Endothelial cell of umbilical vein (primary cell): ENCODE results near the gene KIAA1549. TPM values are rescaled to one million over a fixed set of nuclear protein-coding genes. Genes with fewer than 3 reads are reported as not detected.

Source experiments
- BruUV-seq: library from RNA; stranded (reverse); fragments of 400-500 nt; replicated peaks from 2 replicates; lab custom pipeline; 2021; lab: Mats Ljungman, UMichigan
- CTCF ChIA-PET: fragments of 300-600, 350-600 bp; sonication (Branson Sonifier 250); formaldehyde crosslinking; loops from one replicate; lab custom pipeline; 2021; ENCODE audit warnings: antibody characterized with exemption, inconsistent platforms; lab: Charles Lee
- POLR2A ChIA-PET: fragments of 300-600, 350-600 bp; sonication (Branson Sonifier 250); formaldehyde crosslinking; loops from one replicate; lab custom pipeline; 2021; ENCODE audit warnings: antibody characterized with exemption, inconsistent platforms; lab: Charles Lee
- DNase-seq: peaks from one replicate; pipeline ENCODE4 v3.0.0-alpha.2; 2011; ENCODE audit warnings: low read depth, low spot score
- FAIRE-seq: peaks from 2 replicates; lab custom pipeline; 2011; peaks lifted over from hg19 to GRCh38; lab: Jason Lieb, UNC
- H2AFZ ChIP-seq: 2 replicates; pipeline ENCODE4 v1.6.0; 2012; ENCODE audit warnings: low read depth, low read length, control low read depth, inconsistent platforms
- H3K27ac ChIP-seq: 2 replicates; pipeline ENCODE4 v1.5.1; 2011; ENCODE audit warnings: low read depth, mild to moderate bottlenecking, control low read depth, low read length, moderate library complexity; ENCODE audit not compliant: insufficient read depth
- H3K27me3 ChIP-seq, 2 experiments: 2 replicates each; pipeline versions ENCODE4 v1.6.0 to v1.6.1; 2011; ENCODE audit warnings: low read length in 2 of 2, mixed read lengths in 1 of 2; ENCODE audit not compliant: control insufficient read depth in 2 of 2, insufficient read depth in 2 of 2
- H3K36me3 ChIP-seq, 2 experiments: 2 replicates in 1 of 2; 3 replicates in 1 of 2; pipeline ENCODE4 v1.5.1; 2011; ENCODE audit warnings: low read length in 2 of 2, mild to moderate bottlenecking in 1 of 2, moderate library complexity in 1 of 2; ENCODE audit not compliant: control insufficient read depth in 2 of 2, insufficient read depth in 2 of 2; ENCODE audit errors: extremely low read depth in 1 of 2
- H3K4me1 ChIP-seq: 3 replicates; pipeline ENCODE4 v1.5.1; 2011; ENCODE audit warnings: mild to moderate bottlenecking, low read length; ENCODE audit not compliant: control insufficient read depth, insufficient read depth; ENCODE audit errors: extremely low read depth
- H3K4me2 ChIP-seq: 2 replicates; pipeline ENCODE4 v1.6.1; 2011; ENCODE audit warnings: low read length, control low read depth, mixed read lengths; ENCODE audit not compliant: insufficient read depth
- H3K4me3 ChIP-seq, 3 experiments: fragments of 200-600 bp in 1 of 3; sonication (generic), shearing (Covaris generic) in 1 of 3; replicated peaks in 1 of 3; 2 replicates each; pipeline ENCODE4 v1.5.1; 2011 to 2016; ENCODE audit warnings: control low read depth in 3 of 3, low read length in 3 of 3, mild to moderate bottlenecking in 2 of 3, inconsistent platforms in 1 of 3, low read depth in 1 of 3, moderate library complexity in 1 of 3; ENCODE audit not compliant: insufficient read depth in 1 of 3
- H3K79me2 ChIP-seq: 2 replicates; pipeline ENCODE4 v1.6.0; 2012; ENCODE audit warnings: low read length, inconsistent platforms; ENCODE audit not compliant: control insufficient read depth, insufficient read depth
- H3K9ac ChIP-seq: replicated peaks from 2 replicates; pipeline ENCODE3; 2011; ENCODE audit warnings: low read length, control low read depth; ENCODE audit not compliant: insufficient read depth; ENCODE audit errors: extremely low read depth
- H3K9me1 ChIP-seq: replicated peaks from 3 replicates; pipeline ENCODE4 v1.6.0; 2011; ENCODE audit warnings: mild to moderate bottlenecking, low read length; ENCODE audit not compliant: control insufficient read depth, insufficient read depth; ENCODE audit errors: extremely low read depth
- H3K9me3 ChIP-seq: replicated peaks from 2 replicates; pipeline ENCODE4 v1.5.1; 2012; ENCODE audit warnings: low read length, inconsistent platforms; ENCODE audit not compliant: control insufficient read depth, insufficient read depth
- H4K20me1 ChIP-seq: replicated peaks from 2 replicates; pipeline ENCODE3; 2011; ENCODE audit warnings: mild to moderate bottlenecking, low read length; ENCODE audit not compliant: control insufficient read depth, insufficient read depth; ENCODE audit errors: extremely low read depth
- EZH2 ChIP-seq: IDR thresholded peaks from 2 replicates; pipeline ENCODE4 v1.6.1; 2012; ENCODE audit warnings: borderline replicate concordance, low read depth, mild to moderate bottlenecking, moderate library complexity, low read length, inconsistent platforms; ENCODE audit not compliant: severe bottlenecking
- FOS ChIP-seq: IDR thresholded peaks from 2 replicates; pipeline ENCODE4 v1.6.1; 2011; ENCODE audit warnings: mild to moderate bottlenecking, low read length, moderate library complexity, borderline replicate concordance; ENCODE audit not compliant: insufficient read depth
- GATA2 ChIP-seq: IDR thresholded peaks from 2 replicates; pipeline ENCODE4 v1.7.0; 2011; ENCODE audit warnings: low read depth, mild to moderate bottlenecking, moderate library complexity, mixed read lengths, low read length; ENCODE audit not compliant: insufficient read length, insufficient read depth
- JUN ChIP-seq: IDR thresholded peaks from 2 replicates; pipeline ENCODE4 v1.6.1; 2011; ENCODE audit warnings: borderline replicate concordance, low read depth; ENCODE audit not compliant: insufficient read length, insufficient read depth
- MYC ChIP-seq: IDR thresholded peaks from one replicate; pipeline ENCODE4 v1.6.1; 2011; ENCODE audit warnings: mild to moderate bottlenecking, low read depth, low read length
- POLR2A ChIP-seq: IDR thresholded peaks from 2 replicates; pipeline ENCODE4 v1.6.1; 2012; ENCODE audit warnings: low read depth, mild to moderate bottlenecking, control low read depth, low read length
- POLR2AphosphoS5 ChIP-seq: IDR thresholded peaks from 2 replicates; pipeline ENCODE4 v1.6.1; 2012; ENCODE audit warnings: low read depth, mild to moderate bottlenecking, control low read depth, low read length, moderate library complexity; ENCODE audit not compliant: insufficient read depth
- dilution Hi-C: fragments of 300-500 bp; cut with MboI; formaldehyde crosslinking; loops from one replicate; pipeline ENCODE4 v1.15.0; 2019; ENCODE audit warnings: low sequenced_read_pairs; ENCODE audit not compliant: extremely low pct_ligation_motif_present
- intact Hi-C: fragments of 100-400 bp; cut with micrococcal nuclease; formaldehyde crosslinking; loops from one replicate; pipeline ENCODE4 v1.10.0; 2022
- polyA plus RNA-seq, 4 experiments: library from polyadenylated mRNA; depleted of rRNA in 3 of 4; stranded (reverse) in 3 of 4; unstranded in 1 of 4; fragments of >200 nt; gene quantifications; 2 replicates each; pipeline versions ENCODE4 v1.2.1 to v1.2.3, GENCODE V29; 2011 to 2012; ENCODE audit warnings: missing spikeins in 1 of 4
- total RNA-seq: library from RNA; stranded (reverse); gene quantifications from 2 replicates; pipeline ENCODE4 v1.2.3, GENCODE V29; 2021
- TF ChIP-seq, protein P1 (sequence below): IDR thresholded peaks from 2 replicates; pipeline ENCODE4 v1.6.1; 2011; ENCODE audit not compliant: insufficient read depth, insufficient read length
- TF ChIP-seq, protein P2 (sequence below), 2 donors: IDR thresholded peaks; 1 replicate in 1 of 2; 2 replicates in 1 of 2; pipeline ENCODE4 v1.5.1; 2011; ENCODE audit warnings: low read length in 2 of 2, mild to moderate bottlenecking in 2 of 2, moderate library complexity in 2 of 2, control low read depth in 1 of 2, inconsistent platforms in 1 of 2, low read depth in 1 of 2; ENCODE audit not compliant: insufficient read depth in 1 of 2; ENCODE audit errors: extremely low read depth in 1 of 2

KIAA1549 gene
- total and polyA plus RNA-seq, 2 donors (not counting 3 experiments of a cell fraction or from before 2014, with no cell fraction given), result 4.6 to 10.9 TPM

- TF ChIP-seq POLR2AphosphoS5 (no peak), JUN (no peak), FOS (no peak), POLR2A (no peak), MYC (no peak)
- TF ChIP-seq, protein P1, sequence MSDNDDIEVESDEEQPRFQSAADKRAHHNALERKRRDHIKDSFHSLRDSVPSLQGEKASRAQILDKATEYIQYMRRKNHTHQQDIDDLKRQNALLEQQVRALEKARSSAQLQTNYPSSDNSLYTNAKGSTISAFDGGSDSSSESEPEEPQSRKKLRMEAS, result no peak
- H3K4me1 ChIP-seq, result no peaks in the 10 kb centered on the region
- dilution Hi-C loops (no loop called here), intact Hi-C loops (no loop called here)
- H4K20me1 ChIP-seq, result no peaks in the 10 kb centered on the region
- no peak overlapping the region for H2AFZ ChIP-seq
- POLR2A ChIA-PET, result no interaction called here
- no peak overlapping the region for H3K4me2 ChIP-seq
- H3K9me1 ChIP-seq, result no peaks in the 10 kb centered on the region
- DNase-seq (no peak), FAIRE-seq (no peak)
- BruUV-seq, result no TSS peak
- peaks cover 0 to 5% of the 10 kb centered on the region in 2 experiments for H3K36me3 ChIP-seq
- no peak overlapping the region for H3K27ac ChIP-seq
- no peaks in the 10 kb centered on the region for H3K27me3 ChIP-seq
- H3K79me2 ChIP-seq, result no peaks in the 10 kb centered on the region
- no peak overlapping the region for H3K9ac ChIP-seq
- no peaks in the 10 kb centered on the region for H3K9me3 ChIP-seq
- CTCF ChIA-PET, result interaction anchor here (0.7 to 7.0 kb wide), 2 partner anchors 13 to 201 kb away, joined by 3 to 44 read pairs; no protein-coding TSS in a partner anchor
- no peak overlapping the region for H3K4me3 ChIP-seq
Observed at GRCh38 chr7:138873220-138873892, 107.8 kb downstream of the KIAA1549 start.

- Histone ChIP-seq H3K4me3 (no peak overlapping the region), H2AFZ (no peak overlapping the region), H3K36me3 (peaks cover 0 to 5% of the 10 kb centered on the region in 2 experiments), H4K20me1 (no peaks in the 10 kb centered on the region), H3K9me1 (no peaks in the 10 kb centered on the region), H3K9ac (no peak overlapping the region), H3K27me3 (no peaks in the 10 kb centered on the region), H3K79me2 (no peaks in the 10 kb centered on the region), H3K4me2 (no peak overlapping the region), H3K4me1 (no peaks in the 10 kb centered on the region), H3K27ac (no peak overlapping the region), H3K9me3 (no peaks in the 10 kb centered on the region)
- CTCF ChIA-PET, result interaction anchor here (7.0 kb wide), 1 partner anchor 14 kb away, joined by 44 read pairs; no protein-coding TSS in a partner anchor
- POLR2A ChIA-PET, result no interaction called here
- no peak for TF ChIP-seq FOS
- no peak for TF ChIP-seq GATA2
- TF ChIP-seq, protein P2, sequence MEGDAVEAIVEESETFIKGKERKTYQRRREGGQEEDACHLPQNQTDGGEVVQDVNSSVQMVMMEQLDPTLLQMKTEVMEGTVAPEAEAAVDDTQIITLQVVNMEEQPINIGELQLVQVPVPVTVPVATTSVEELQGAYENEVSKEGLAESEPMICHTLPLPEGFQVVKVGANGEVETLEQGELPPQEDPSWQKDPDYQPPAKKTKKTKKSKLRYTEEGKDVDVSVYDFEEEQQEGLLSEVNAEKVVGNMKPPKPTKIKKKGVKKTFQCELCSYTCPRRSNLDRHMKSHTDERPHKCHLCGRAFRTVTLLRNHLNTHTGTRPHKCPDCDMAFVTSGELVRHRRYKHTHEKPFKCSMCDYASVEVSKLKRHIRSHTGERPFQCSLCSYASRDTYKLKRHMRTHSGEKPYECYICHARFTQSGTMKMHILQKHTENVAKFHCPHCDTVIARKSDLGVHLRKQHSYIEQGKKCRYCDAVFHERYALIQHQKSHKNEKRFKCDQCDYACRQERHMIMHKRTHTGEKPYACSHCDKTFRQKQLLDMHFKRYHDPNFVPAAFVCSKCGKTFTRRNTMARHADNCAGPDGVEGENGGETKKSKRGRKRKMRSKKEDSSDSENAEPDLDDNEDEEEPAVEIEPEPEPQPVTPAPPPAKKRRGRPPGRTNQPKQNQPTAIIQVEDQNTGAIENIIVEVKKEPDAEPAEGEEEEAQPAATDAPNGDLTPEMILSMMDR (IDR thresholded peaks at IDR 0.05; ENCODE audit: extremely low read depth in 1 of 2, insufficient read depth in 1 of 2, low read depth in 1 of 2, low read length in 2 of 2), result no peak
- TF ChIP-seq JUN, result no peak
- TF ChIP-seq POLR2A, result no peak
- TF ChIP-seq, protein P1, result no peak
- TF ChIP-seq MYC, result no peak
- TF ChIP-seq POLR2AphosphoS5, result no peak
- TF ChIP-seq EZH2, result no peak
- DNase-seq, result no peak
- no peak for FAIRE-seq
- intact Hi-C loops (no loop called here), dilution Hi-C loops (no loop called here)
- BruUV-seq, result no TSS peak
Observed at GRCh38 chr7:138872576-138872975, 108.6 kb downstream of the KIAA1549 start.
